ENCODE results near the gene C1RL.
A peak's percentile ranks its signal among the peaks of the same experiment; 100 is the strongest.

The C1RL gene, protein sequence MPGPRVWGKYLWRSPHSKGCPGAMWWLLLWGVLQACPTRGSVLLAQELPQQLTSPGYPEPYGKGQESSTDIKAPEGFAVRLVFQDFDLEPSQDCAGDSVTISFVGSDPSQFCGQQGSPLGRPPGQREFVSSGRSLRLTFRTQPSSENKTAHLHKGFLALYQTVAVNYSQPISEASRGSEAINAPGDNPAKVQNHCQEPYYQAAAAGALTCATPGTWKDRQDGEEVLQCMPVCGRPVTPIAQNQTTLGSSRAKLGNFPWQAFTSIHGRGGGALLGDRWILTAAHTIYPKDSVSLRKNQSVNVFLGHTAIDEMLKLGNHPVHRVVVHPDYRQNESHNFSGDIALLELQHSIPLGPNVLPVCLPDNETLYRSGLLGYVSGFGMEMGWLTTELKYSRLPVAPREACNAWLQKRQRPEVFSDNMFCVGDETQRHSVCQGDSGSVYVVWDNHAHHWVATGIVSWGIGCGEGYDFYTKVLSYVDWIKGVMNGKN

DNA sequence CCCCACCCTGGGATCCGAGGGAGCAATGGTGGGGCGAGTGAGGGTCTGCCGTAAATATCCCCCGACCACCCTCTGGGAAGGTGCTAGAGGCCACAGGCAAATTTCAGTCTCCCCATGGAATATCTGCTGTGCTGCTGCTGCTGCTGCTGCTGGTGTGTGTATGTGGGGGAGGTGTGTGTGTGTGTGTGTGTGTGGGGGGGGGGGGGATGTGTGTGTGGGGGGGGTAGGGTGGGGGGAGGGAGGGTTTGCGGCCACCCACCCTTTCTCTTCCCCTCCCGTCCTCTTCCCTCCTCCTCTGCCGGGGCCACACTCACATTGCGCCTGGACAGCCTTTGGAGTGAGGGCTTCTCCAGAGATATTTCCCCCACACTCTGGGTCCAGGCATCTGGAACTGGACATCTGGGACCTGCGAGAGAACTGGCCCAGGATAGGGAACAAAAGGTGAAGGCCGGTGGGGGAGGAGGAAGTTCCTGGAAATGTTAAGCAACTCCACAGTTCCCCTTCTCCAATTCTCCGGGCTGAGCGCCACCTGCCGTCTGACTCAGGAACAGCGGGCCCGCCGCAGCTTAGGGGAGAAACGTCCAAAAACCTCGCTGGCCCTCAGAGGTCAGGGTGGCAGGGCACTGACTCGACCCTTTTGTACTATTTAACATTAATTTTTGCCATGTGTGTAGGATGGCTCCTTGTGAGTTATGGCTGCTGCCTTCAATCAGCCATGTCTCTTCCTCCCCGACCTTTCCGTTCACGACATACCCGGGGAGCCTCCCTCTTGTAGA is at the start of gene C1RL:
C1RL (minus strand) TSS at position 419 of the 776 bp plus-strand sequence; CDS start at position 385, 34 bp downstream.
- DNase-seq, result peak; percentile 34 to 80

DNA sequence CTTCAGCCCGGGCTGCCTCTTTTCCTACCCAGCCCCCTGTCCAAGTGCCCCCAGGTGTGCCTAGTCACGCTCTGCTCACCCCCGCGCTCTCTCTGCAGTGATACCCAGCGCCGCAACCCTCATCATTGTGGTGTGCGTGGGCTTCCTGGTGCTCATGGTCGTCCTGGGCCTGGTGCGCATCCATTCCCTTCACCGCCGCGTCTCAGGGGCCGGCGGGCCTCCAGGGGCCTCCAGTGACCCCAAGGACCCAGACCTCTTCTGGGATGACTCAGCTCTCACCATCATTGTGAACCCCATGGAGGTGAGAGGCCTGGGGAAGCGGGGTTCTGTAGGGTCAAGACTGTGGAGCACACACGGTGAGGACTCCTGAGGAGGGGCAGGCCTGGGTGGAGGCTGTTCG is 48.4 kb upstream of the C1RL start:
- DNase-seq, result no peak

DNA sequence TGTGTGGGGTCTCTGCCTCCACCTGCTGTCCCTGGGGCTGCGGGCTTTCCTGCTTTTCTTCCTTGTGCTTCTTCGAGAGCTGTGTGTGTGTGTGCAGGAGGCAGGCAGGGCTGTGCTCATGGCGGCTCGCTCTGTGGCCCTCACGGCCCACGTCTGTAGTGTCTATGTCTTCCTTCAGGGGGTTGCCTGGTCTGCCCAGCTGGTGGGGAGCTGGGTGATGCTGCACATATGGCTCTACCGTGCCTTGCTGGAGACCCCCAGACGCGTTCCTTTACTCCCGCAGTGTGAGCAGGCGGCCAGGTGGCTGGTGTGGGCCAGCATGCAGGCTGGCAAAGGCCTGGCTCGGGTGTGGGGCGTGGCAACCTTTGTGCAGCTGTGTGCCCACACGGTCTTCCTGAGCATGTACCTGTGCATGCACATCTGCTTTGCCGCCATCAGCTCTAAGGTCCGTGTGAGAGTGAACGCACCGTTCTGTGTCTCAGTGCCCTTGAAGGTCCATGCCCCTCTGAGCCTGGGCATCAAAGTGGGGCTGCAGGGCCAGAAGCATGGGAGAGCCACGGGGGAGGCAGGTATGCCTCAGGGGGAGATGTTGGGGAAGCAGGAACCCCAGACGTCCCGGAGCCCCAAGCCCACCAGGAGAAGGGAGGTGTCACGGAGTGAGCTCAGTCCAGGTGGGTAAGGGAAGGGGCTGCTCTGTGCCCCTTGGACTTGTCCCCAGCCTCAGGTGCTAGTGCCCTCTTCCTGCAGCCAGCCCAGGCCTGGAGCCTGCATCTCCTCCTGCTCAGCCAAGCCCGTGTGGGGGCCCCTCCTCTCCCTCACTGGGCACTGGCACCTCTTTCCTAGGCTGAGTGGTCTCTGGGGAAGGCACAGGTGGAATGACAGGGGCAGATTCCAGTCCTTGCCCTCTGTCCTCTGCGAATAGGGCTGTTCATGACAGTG is 47.5 kb upstream of the C1RL start:
- no peak for DNase-seq

DNA sequence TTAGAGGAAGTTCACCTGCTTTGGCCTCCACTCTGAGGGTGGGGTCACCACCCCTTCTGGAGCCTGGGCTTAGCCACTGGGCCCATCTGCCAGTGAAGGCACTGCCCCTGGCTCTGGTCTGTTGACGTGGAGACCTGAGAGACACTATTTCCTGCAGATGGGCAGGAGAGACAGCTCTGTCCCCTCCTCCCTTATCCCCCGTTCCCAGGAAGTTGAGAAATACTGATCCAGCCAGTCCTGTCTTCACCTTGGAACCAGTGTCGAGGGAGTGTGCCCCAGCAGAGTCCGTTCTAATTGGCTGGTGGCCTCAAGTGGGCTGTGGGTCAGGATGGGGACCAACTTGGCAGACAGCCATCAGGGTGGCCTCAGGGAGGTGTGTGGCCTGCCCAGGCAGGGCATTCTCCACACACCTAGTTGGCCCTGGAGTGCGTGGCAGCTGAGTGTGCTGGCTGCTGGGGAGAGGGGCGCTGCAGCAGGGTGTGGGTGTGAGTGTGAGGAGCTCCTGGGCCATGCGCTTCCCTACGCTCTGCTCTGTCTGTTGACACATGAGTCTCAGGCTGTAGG is 46.5 kb upstream of the C1RL start:
- DNase-seq, result no peak

DNA sequence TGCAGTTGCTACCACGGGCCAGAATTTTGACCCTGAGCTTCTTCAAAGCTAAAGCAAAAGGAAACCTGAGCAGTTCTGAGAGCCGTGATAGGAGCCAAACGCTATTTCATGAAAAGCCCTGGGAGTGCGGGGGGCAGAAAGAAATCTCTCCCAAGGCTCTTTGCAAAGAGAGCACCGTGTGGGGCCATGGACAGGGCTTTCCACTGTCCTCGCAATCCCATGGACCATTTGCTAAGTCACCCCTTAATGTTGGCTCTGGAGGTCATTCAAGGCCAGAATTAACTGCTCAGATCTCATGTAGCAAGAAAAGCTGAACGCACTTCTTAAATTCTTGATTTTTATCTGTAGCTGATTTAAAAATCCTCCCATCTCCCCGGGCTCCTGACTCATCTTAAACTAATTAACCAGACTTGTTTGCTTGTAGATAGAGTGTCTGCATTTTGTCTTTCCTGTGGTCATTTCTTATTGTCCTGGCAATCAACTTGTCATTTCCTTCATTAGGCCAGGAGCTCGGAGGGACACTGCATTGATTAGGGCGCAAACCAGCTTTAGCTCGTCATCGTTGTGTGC is 46.0 kb upstream of the C1RL start:
- no peak for DNase-seq

DNA sequence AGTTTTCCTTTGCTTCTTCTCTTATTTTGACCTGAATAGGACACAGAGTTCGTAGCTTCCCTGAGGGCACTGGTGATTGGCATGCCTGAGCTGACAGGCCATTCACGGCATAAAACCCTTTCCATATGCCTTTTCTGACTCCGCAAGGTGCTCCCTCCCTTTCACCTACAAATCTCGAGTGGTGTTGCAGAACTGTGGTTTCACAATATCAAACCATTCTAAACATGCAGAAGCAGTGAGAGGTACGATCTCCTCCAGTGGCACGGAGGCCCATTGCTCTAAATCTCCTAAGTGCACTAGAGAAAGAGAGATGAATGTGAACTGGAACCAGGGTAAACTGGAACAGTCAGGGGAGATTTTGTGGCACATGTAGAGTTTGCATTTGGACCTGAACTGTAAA is 45.0 kb upstream of the C1RL start:
- no peak for DNase-seq

DNA sequence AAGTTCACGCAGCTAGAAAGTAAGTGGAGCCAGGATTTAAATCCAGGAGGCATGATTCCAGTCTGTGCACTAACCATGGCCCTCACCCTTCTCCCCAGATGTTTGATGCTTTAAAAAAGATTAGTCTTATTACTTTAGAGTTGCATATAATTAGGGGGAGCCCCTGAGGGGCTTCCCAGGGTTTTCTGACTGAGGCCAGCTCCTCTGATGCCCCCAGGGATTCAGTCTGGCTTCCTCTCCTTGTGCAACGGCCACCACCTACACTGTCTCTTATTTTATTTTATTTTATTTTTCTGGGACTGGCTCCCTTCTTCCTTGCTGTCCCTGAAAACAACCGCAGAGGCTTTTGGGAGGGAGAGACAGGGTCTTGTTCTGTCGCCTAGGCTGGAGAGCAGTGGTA is 43.8 kb upstream of the C1RL start:
- DNase-seq, result no peak

DNA sequence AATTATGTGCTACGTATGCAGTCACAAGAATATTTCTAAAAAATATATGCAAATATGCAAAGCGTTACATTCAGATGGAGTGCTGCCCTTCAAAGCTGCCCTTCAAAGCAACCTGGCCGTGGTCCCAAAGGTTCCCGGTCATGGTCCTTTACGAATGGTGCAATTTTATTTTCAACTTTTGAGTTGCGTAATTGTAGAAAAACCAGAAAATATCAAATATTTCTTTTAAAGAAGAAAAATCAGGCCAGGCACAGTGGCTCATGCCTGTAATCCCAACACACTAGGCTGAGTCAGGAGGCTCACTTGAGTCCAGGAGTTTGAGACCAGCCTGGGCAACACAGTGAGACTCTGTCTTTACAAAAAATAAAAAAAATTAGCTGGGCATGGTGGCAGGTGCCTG is 42.5 kb upstream of the C1RL start:
- DNase-seq, result no peak

DNA sequence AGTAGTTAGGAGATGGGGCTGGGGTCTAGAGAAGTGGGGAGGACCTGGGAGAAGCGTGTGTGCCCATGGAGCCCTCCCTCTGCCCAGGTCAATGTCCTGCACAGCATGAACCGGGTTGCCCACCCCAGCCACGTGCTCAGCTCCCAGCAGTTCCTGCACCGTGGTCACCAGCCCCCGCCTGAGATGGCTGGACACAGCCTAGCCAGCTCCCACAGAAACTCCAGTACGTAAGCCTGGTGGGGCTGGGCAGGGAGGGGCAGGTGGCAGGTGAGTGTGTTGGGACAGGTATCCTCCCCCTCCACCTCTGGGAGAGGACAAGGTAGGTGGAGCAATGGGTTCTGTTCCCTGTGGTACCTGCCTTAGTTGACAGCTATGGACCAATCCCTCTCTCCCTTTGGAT is 41.8 kb upstream of the C1RL start:
- DNase-seq, result no peak

DNA sequence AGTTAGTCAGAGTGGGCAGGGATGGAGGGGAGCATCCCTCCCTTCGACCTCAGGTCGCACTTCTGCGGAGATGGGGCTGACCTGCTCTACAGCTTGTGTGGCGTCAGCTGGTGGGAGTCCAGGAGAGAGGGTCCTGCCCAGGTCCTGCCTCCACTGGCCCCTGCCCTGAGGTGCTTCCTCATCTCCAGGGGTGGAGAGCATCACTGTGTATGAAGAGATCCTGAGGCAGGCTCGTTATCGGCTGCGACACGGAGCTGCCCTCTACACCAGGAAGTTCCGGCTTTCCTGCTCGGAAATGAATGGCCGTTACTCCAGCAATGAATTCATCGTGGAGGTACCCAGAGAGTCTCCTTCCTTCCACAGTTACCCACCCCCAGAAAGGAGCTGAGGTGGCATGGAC is 41.3 kb upstream of the C1RL start:
- no peak for DNase-seq

DNA sequence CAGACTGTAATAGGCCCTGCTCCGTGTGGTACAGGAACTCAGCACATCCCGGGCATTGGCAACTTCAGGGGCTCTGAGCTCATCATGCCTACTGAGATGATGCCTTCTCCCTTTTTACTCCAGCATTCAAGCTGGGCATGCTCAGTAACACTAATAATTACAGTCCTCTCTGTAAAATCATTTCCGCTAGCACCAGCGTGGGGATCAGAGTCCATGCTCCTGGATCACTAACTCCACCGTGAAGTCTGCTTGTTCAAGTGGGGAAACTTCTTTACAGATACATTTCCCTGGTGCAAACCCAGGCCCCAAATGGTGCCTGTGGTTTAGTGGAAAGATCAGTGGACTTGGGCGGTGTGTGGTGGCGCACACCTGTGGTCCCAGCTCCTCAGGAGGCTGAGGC is 37.9 kb upstream of the C1RL start:
- DNase-seq, result no peak

DNA sequence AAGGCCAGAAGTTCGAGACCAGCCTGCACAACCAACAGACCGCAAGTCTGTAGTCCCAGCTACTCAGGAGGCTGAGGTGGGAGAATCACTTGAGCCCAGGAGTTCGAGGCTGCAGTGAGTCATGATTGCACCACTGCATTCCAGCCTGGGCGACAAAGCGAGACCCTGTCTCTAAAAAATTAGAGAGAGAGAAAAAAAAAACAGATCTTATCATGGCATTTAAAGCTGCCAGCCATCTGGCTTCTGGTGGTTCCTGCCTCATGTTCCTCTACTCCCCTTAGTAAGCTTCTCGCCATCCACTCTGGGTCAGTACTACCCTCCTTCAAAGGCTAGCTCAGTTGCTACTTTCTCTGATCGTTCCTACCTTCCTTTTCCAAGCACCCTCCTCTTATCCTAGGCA is 37.2 kb upstream of the C1RL start:
- no peak for DNase-seq

DNA sequence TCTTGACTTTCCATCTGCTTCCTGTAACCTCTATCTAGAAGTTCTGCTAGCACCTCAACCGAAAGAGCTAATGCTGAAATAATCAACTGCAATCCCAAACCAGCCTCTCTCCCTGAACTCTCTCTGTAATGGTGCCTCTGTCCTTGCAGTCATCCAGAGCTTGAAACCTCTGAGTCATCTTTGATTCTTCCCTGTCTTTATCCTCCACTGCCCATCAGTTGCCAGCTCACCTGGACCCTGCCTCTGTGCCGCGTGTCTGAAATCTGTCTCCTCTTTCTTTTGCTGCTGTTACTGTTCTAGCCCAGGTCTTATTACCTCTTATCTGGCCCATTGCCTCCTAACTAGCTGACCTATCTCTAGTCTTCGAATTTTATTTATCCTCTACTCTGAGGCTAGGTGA is 36.7 kb upstream of the C1RL start:
- no peak for DNase-seq

DNA sequence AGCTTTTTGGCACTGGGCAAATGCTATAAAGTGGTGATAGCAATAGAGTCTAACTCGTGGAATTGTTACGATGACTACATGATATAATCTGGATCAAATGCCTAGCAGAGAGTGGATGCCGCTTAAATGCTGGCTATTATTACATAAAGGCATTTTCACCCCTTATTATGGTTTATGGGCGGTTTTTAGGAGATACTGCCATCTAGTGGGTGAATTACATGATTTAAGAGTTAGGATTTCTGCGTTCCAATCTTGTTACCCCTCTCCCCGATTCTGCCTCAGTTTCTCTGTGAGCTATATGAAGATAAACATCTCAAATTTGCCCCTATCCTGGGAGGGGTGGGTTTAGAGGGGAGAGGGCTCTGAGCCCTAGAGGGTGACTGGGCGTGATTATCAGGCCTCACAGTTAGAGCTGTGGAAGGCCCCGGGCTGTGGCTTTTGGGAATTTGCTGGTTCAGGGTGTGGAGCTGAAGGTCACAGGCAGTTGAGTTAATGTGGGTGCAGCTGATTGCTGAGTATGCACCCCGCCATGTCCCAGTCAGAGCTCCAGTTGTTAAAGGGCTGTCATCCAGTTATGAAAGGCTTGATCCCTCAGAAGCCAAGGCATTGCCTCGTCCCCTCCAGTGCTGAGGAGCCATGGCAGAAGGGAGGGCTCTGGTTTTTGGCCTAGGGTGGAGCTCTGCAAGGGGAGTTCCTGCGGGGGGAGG is 35.6 kb upstream of the C1RL start:
- peak in 1 of 2 experiments; percentile 60 for DNase-seq

DNA sequence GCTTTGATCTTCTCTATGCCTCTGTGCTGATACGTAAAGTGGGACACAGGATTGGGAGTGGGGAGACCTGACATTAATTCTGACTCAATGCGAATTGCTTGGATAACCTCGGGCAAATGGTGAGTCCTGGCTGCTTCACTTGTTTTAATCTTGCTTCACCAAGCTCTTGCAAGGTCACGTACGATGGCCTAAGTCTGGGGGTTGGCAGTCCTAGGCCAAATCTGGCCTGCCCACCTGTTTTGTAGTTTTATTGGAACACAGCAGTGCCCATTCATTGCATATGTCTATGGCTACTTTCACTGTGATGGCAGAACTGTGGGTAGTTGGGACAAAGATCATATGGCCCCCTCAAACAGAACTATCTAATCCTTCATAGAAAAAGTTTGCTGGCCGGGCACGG is 34.5 kb upstream of the C1RL start:
- DNase-seq, result no peak

DNA sequence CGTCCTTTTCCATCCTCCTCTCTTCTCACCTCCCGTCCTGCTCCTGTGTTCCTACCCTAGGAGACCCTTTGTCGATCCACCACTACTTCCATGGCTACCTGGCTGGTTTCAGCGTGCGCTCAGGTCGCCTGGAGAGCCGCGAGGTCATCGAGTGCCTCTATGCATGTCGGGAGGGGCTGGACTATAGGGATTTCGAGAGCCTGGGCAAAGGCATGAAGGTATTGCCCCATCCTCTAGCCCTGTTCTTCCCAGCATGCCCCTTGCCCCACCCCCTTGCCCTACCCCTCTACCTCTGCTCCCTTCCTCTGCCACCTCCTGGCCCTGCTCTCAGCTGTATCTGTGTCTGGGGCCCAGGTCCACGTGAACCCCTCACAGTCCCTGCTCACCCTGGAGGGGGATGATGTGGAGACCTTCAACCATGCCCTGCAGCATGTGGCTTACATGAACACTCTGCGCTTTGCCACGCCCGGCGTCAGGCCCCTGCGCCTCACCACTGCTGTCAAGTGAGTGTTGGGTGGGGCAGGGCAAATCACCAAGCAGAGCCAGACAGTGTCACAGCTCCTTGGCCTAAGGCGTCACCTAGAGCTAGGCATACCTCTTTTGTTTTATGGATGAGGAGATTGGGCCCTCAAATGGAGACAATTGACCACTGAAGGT is 33.9 kb upstream of the C1RL start:
- no peak for DNase-seq

DNA sequence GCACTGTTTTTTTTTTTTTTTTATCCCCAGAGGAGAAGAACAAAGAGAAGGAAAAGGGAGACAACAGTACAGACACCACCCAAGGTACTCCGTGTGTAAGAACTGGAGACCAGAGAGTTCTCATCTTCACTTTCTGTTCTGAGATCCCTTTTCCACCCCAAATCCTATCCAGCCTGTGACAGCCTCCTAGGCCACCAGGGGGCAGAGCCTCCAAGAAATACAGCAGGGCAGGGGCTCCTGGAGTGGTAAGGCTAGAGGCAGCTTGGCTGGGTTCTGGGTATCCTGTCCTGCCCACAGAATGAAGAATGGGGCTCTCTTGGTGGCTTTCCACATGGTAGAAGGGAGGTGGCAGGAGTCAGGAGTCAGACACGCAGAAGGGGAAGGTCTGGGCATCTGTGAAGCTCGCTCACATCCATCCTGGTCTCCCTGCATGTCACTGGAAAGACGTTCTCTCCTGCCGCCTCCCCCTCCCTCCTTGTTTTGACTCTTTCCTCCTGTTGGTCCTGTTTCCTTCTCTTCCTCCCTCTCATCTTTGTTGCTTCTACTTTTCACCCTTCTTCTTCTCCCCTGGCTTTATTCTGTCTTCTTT is 33.1 kb upstream of the C1RL start:
- DNase-seq, result peak; percentile 4 to 60

DNA sequence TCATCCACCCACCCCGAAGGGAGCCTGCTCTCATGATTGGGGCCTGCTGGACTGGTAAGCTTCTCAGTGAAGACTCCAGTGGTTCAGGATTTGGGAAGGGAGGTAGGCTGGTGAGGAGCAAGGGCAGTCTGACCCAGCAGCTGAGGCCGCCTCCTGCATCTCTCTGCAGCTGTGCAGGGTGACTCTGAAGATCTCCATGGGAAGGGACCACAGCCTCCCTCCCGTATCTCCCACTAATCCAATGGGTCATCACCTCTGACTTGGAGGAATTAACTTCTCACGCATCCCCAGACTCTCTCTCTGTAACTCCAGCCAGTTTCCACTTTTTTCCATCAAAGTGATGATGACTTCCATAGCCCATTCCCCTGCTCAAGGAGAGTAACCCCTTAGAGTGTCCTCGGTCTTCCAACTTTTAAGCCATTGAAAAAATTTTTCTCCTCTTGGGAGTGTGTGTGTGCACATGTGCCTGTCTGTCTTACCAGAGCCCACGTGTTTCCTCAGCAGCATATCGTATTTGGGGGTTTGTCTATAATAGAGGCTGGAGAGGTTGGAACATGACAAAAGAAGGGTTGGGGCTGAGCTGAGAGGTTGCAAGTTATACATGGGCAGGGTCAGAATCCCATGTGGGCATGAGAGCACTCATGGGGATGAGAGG is 32.5 kb upstream of the C1RL start:
- DNase-seq, result no peak

DNA sequence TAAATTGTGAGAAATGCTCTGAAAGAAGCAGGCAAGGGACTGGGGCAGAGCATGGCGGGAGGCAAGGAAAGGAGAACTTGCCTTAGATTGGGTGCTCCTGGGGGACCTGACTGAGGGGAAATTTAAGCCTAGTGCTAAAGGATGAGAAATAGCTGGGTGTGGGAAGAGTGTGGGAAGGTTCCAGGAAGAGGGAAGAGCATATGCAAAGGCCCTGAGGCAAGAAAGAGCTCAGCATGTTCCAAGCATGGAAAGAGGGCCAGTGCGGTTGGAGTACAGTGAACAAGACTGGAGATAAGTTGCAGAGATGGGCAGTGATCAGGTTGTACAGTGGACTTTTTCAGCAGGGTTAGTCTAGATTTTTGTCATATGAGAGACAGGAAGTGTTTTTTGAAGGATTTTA is 30.2 kb upstream of the C1RL start:
- no peak for DNase-seq

DNA sequence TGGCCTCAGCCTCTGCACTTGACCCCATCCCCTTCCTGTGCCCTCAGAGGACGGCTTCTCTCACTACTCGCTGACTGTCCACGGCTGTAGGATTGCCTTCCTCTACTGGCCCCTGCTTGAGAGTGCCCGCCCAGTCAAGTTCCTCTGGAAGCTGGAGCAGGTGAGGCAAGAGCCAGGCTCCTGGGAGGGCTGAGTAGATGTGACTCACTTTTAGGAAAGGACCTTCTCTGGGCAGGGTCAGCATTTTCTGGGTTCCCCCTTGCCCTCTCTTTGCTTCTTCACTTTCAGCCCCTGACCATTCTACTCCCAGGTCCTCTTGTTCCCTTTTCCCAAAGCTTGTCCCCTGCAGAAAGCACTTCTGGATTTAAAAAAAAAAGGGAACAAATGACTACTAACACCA is 28.9 kb upstream of the C1RL start:
- DNase-seq, result no peak
